Measurements from ENCODE around the gene ASNSD1.

- no peak for TF ChIP-seq CTCF (IDR thresholded peaks at IDR 0.05; ENCODE audit: borderline replicate concordance, extremely low read depth, low read length, poor library complexity, severe bottlenecking)
- TF ChIP-seq EZH2 (IDR thresholded peaks at IDR 0.05; ENCODE audit: borderline replicate concordance, low read depth, low read length, severe bottlenecking) = no peak
These were observed 22.1 kb downstream of the ASNSD1 start for GRCh38 chr2:189683348-189683747.
